GM12891 (cell line): ENCODE data around the gene ABCG1.

Experiments used
- PAX5 ChIP-seq: IDR thresholded peaks from 2 replicates; pipeline ENCODE4 v1.6.1; 2011; ENCODE audit warnings: low read length, moderate library complexity, mild to moderate bottlenecking; ENCODE audit not compliant: insufficient read depth, severe bottlenecking
- POLR2A ChIP-seq: IDR thresholded peaks from 2 replicates; pipeline ENCODE4 v1.6.1; 2011; ENCODE audit warnings: low read depth, low read length, control low read depth
- POLR2AphosphoS5 ChIP-seq: IDR thresholded peaks from 2 replicates; pipeline ENCODE4 v1.6.1; 2011; ENCODE audit warnings: low read depth, low read length, control low read depth
- POU2F2 ChIP-seq: IDR thresholded peaks from 2 replicates; pipeline ENCODE4 v1.6.1; 2011; ENCODE audit warnings: low read depth, mild to moderate bottlenecking, control low read depth, low read length, moderate library complexity
- SPI1 ChIP-seq: IDR thresholded peaks from 2 replicates; pipeline ENCODE4 v1.6.1; 2011; ENCODE audit warnings: low read depth, low read length, control low read depth
- TAF1 ChIP-seq: IDR thresholded peaks from 2 replicates; pipeline ENCODE4 v1.6.1; 2011; ENCODE audit warnings: low read depth, low read length, control low read depth

GRCh38 chr21:42200906-42201614, 17.9 kb upstream of the ABCG1 start:
- no peak for TF ChIP-seq POLR2A
- no peak for TF ChIP-seq POLR2AphosphoS5
- TF ChIP-seq POU2F2: no peak
- no peak for TF ChIP-seq TAF1
- no peak for TF ChIP-seq PAX5
- TF ChIP-seq SPI1: no peak
